Nephron progenitor cell (in vitro differentiated cells): ENCODE data around the gene CENPP.
"Not testable (repeated sequence)": the region's sequence is repeated elsewhere in the genome, so short reads cannot be mapped to it uniquely, and the experiment has no call there.

Experiments used
- DNase-seq: peaks from one replicate; pipeline ENCODE4 v3.0.0; 2021
- H3K27ac Mint-ChIP-seq: 2 replicates; pipeline ENCODE4 v1.8.0; 2021; ENCODE audit warnings: mild to moderate bottlenecking, moderate library complexity, mixed read lengths
- H3K27me3 Mint-ChIP-seq: 2 replicates; pipeline ENCODE4 v1.8.0; 2021; ENCODE audit warnings: mild to moderate bottlenecking, low read depth, mixed read lengths; ENCODE audit not compliant: poor library complexity
- H3K36me3 Mint-ChIP-seq: 2 replicates; pipeline ENCODE4 v1.8.0; 2021; ENCODE audit warnings: low read depth, mixed read lengths
- H3K4me1 Mint-ChIP-seq: 2 replicates; pipeline ENCODE4 v1.8.0; 2021; ENCODE audit warnings: mixed read lengths
- H3K4me3 Mint-ChIP-seq: 2 replicates; pipeline ENCODE4 v1.8.0; 2021; ENCODE audit warnings: mild to moderate bottlenecking, moderate library complexity, mixed read lengths
- H3K9me3 Mint-ChIP-seq: 2 replicates; pipeline ENCODE4 v1.8.0; 2021; ENCODE audit warnings: mild to moderate bottlenecking, moderate library complexity, mixed read lengths
- CTCF ChIP-seq: fragments of 200-600 bp; sonication (generic); IDR thresholded peaks from 2 replicates; pipeline ENCODE4 v1.5.0; 2021; ENCODE audit warnings: antibody characterized with exemption

The CENPP gene

GRCh38 chr9:92617195-92617813 is 291.6 kb downstream of the CENPP start:
- no peak for DNase-seq
- Mint-ChIP-seq H3K4me1 (peaks cover 22% of the 10 kb centered on the region), H3K4me3 (no peak overlapping the region), H3K36me3 (peaks cover 34% of the 10 kb centered on the region), H3K27ac (peak overlapping the region; percentile 30), H3K27me3 (no peaks in the 10 kb centered on the region), H3K9me3 (no peaks in the 10 kb centered on the region)
- no peak for TF ChIP-seq CTCF

GRCh38 chr9:92617951-92618510 is 292.3 kb downstream of the CENPP start:
- Mint-ChIP-seq H3K9me3 (no peaks in the 10 kb centered on the region), H3K36me3 (peaks cover 33% of the 10 kb centered on the region), H3K27me3 (no peaks in the 10 kb centered on the region), H3K27ac (peak overlapping the region; percentile 42), H3K4me3 (no peak overlapping the region), H3K4me1 (peaks cover 21% of the 10 kb centered on the region)
- no peak for DNase-seq
- no peak for TF ChIP-seq CTCF

GRCh38 chr9:92618633-92619225 is 293.0 kb downstream of the CENPP start:
- Mint-ChIP-seq H3K27ac (no peak overlapping the region), H3K4me3 (no peak overlapping the region), H3K27me3 (no peaks in the 10 kb centered on the region), H3K4me1 (peaks cover 21% of the 10 kb centered on the region), H3K36me3 (peaks cover 33% of the 10 kb centered on the region), H3K9me3 (no peaks in the 10 kb centered on the region)
- no peak for DNase-seq
- TF ChIP-seq CTCF = no peak

- no peak for TF ChIP-seq CTCF
- Mint-ChIP-seq H3K4me1 (peaks cover 21% of the 10 kb centered on the region), H3K4me3 (no peak overlapping the region), H3K27me3 (no peaks in the 10 kb centered on the region), H3K9me3 (no peaks in the 10 kb centered on the region), H3K27ac (peak overlapping the region; percentile 42), H3K36me3 (peaks cover 32% of the 10 kb centered on the region)
- no peak for DNase-seq
These were observed 294.0 kb downstream of the CENPP start for GRCh38 chr9:92619601-92620300.

- no peaks in the 10 kb centered on the region for H3K27me3 Mint-ChIP-seq
- no peak overlapping the region for H3K4me3 Mint-ChIP-seq
- no peak for TF ChIP-seq CTCF
- no peak overlapping the region for H3K27ac Mint-ChIP-seq
- H3K4me1 Mint-ChIP-seq = peaks cover 21% of the 10 kb centered on the region
- no peaks in the 10 kb centered on the region for H3K9me3 Mint-ChIP-seq
- no peak for DNase-seq
- peaks cover 30% of the 10 kb centered on the region for H3K36me3 Mint-ChIP-seq
These were observed 295.1 kb downstream of the CENPP start for GRCh38 chr9:92620845-92621244.

- not testable (repeated sequence) for H3K4me3 Mint-ChIP-seq, H3K9me3 Mint-ChIP-seq, H3K27ac Mint-ChIP-seq, DNase-seq, H3K27me3 Mint-ChIP-seq, H3K4me1 Mint-ChIP-seq
- peaks cover 49% of the 10 kb centered on the region for H3K36me3 Mint-ChIP-seq
These were observed 298.2 kb downstream of the CENPP start for GRCh38 chr9:92623936-92624335.
